Mesothelial cell of epicardium (in vitro differentiated cells): ENCODE measurements around the gene SKAP1. TPM values are rescaled to one million over a fixed set of nuclear protein-coding genes. Genes with fewer than 3 reads are reported as not detected.
A peak's percentile ranks its signal among the peaks of the same experiment; 100 is the strongest.

Experiments used
- DNase-seq, 2 experiments: peaks; one replicate each; pipeline ENCODE4 v3.0.0; 2021; ENCODE audit warnings: low spot score in 2 of 2; ENCODE audit not compliant: unreplicated experiment in 2 of 2
- H3K27ac Mint-ChIP-seq: 2 replicates; pipeline ENCODE4 v1.8.0; 2021; ENCODE audit warnings: mixed read lengths
- H3K27me3 Mint-ChIP-seq: 2 replicates; pipeline ENCODE4 v1.8.0; 2021; ENCODE audit warnings: low read depth, mixed read lengths
- H3K36me3 Mint-ChIP-seq: 2 replicates; pipeline ENCODE4 v1.8.0; 2021; ENCODE audit warnings: mixed read lengths
- H3K4me1 Mint-ChIP-seq: 2 replicates; pipeline ENCODE4 v1.8.0; 2021; ENCODE audit warnings: mixed read lengths
- H3K4me3 Mint-ChIP-seq: 2 replicates; pipeline ENCODE4 v1.8.0; 2021; ENCODE audit warnings: mild to moderate bottlenecking, moderate library complexity, mixed read lengths
- H3K9me3 Mint-ChIP-seq: 2 replicates; pipeline ENCODE4 v1.8.0; 2021; ENCODE audit warnings: mixed read lengths
- total RNA-seq: library from RNA; stranded (reverse); gene quantifications from 3 replicates; pipeline ENCODE4 v1.2.1, GENCODE V29; 2021
- TF ChIP-seq, protein P1 (sequence below): fragments of 200-600 bp; sonication (generic); IDR thresholded peaks from one replicate; pipeline ENCODE4 v1.5.0; 2021; ENCODE audit warnings: antibody characterized with exemption; ENCODE audit not compliant: unreplicated experiment

Gene SKAP1
- total RNA-seq, 1 donor from 2014 or later = 3.4 TPM

DNA sequence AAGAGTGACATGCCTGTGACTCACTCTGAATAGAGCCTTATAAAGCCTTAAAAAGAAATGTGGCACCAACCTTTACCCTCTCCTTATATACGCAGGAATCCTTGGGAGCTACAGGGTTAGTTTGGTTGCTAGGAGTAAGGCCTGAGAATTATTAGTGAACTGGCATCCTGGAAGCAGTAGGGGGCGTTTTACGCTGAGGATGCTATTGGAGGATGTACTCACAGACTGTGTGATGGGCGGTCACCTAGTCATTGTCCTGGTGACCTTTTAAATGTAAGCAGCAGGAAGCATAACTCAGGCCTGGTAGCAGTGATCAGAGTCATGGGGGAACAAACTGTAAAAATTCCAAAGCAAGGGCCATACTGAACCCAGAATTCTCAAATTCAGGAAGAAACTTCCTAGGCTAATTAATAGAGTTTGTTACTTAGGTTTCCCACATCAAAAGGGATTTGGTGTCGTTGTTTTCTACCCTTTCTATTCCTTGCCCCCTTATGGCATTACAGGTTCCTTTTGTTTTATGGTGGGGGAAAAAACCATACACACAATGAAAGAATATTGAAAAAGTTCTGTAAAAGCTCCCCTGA, 168.6 kb downstream of the SKAP1 start:
- Mint-ChIP-seq H3K4me1 (peaks cover 74% of the 10 kb centered on the region), H3K27ac (peak overlapping the region; percentile 73), H3K9me3 (no peaks in the 10 kb centered on the region), H3K36me3 (no peaks in the 10 kb centered on the region), H3K27me3 (no peaks in the 10 kb centered on the region), H3K4me3 (no peak overlapping the region)
- TF ChIP-seq, protein P1, sequence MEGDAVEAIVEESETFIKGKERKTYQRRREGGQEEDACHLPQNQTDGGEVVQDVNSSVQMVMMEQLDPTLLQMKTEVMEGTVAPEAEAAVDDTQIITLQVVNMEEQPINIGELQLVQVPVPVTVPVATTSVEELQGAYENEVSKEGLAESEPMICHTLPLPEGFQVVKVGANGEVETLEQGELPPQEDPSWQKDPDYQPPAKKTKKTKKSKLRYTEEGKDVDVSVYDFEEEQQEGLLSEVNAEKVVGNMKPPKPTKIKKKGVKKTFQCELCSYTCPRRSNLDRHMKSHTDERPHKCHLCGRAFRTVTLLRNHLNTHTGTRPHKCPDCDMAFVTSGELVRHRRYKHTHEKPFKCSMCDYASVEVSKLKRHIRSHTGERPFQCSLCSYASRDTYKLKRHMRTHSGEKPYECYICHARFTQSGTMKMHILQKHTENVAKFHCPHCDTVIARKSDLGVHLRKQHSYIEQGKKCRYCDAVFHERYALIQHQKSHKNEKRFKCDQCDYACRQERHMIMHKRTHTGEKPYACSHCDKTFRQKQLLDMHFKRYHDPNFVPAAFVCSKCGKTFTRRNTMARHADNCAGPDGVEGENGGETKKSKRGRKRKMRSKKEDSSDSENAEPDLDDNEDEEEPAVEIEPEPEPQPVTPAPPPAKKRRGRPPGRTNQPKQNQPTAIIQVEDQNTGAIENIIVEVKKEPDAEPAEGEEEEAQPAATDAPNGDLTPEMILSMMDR = peak; percentile 56
- DNase-seq = no peak

DNA sequence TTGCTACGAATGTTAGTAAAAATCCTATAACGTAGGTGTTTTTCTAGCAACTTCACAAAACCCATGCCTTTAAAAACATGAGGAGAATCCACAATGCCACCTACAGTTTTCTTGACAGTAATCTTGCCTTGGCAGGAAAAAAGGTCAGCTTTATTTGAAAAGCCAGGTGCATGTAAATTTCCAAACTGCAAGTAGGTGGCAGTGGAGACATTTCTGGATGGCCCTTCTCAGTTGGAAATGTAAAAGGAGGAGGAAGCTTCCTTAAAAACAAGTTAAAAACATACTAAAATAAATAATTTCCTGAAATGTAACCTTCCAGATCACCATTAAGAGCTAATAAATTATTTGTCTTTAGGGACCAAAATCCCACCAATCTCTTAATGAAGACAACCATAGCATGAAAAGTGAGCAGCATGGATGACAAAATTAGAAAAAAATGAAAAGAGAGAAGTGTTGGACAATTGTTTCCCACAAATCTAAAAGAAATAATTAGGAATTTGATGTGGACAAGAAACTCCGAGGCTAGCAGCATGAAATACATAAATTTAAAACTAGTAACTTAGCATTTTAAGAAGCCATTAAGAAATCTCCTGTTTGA, 170.2 kb downstream of the SKAP1 start:
- Mint-ChIP-seq H3K27ac (peak overlapping the region; percentile 34), H3K36me3 (no peaks in the 10 kb centered on the region), H3K27me3 (no peaks in the 10 kb centered on the region), H3K4me3 (no peak overlapping the region), H3K4me1 (peaks cover 62% of the 10 kb centered on the region), H3K9me3 (no peaks in the 10 kb centered on the region)
- TF ChIP-seq, protein P1 = peak; percentile 64
- DNase-seq = no peak

DNA sequence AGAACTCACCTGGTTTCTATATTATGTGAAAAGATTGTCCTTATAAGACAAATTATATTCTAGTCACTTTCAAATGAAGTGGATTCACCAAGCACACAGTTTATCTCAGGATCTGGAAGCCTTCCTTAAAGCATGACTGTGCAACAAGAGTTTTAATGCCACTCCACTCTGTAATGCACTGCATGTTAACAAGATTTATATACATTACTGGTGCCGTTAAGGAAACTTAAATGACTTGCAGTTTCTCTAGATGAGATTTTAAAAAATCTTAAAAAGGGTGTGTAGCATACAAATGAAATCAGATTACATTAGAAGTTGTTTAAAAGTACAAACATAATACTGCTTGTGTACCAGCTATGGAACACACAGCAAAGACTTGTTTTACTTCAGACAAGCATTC, 171.7 kb downstream of the SKAP1 start:
- H3K36me3 Mint-ChIP-seq = no peaks in the 10 kb centered on the region
- H3K9me3 Mint-ChIP-seq = no peaks in the 10 kb centered on the region
- peaks cover 62% of the 10 kb centered on the region for H3K4me1 Mint-ChIP-seq
- no peak overlapping the region for H3K27ac Mint-ChIP-seq
- TF ChIP-seq, protein P1 = no peak
- H3K4me3 Mint-ChIP-seq = no peak overlapping the region
- no peaks in the 10 kb centered on the region for H3K27me3 Mint-ChIP-seq
- DNase-seq = no peak

GRCh38 chr17:48255759-48256158, 174.3 kb downstream of the SKAP1 start:
- no peak overlapping the region for H3K4me3 Mint-ChIP-seq
- no peak overlapping the region for H3K27ac Mint-ChIP-seq
- TF ChIP-seq, protein P1 = no peak
- no peaks in the 10 kb centered on the region for H3K36me3 Mint-ChIP-seq
- H3K4me1 Mint-ChIP-seq = peaks cover 60% of the 10 kb centered on the region
- H3K9me3 Mint-ChIP-seq = no peaks in the 10 kb centered on the region
- no peaks in the 10 kb centered on the region for H3K27me3 Mint-ChIP-seq
- DNase-seq = no peak

- no peak for DNase-seq
- TF ChIP-seq, protein P1 = no peak
- H3K9me3 Mint-ChIP-seq = no peaks in the 10 kb centered on the region
- peaks cover 51% of the 10 kb centered on the region for H3K4me1 Mint-ChIP-seq
- H3K36me3 Mint-ChIP-seq = no peaks in the 10 kb centered on the region
- H3K4me3 Mint-ChIP-seq = no peak overlapping the region
- no peaks in the 10 kb centered on the region for H3K27me3 Mint-ChIP-seq
- no peak overlapping the region for H3K27ac Mint-ChIP-seq
Observed at GRCh38 chr17:48254896-48255295, 175.1 kb downstream of the SKAP1 start.
